Heart left ventricle (tissue), 13 donors: Measurements from ENCODE around the gene NFATC2.

Source experiments
- POLR2A ChIP-seq, 2 donors: fragments of 450-650 bp; IDR thresholded peaks; one replicate each; pipeline ENCODE4 v1.6.1; 2017; ENCODE audit warnings: antibody characterized with exemption in 2 of 2, mild to moderate bottlenecking in 2 of 2, moderate library complexity in 2 of 2
- TF ChIP-seq, protein P1 (sequence below), 12 donors: fragments of 200-600 bp; sonication (generic) in 4 of 12; IDR thresholded peaks; one replicate each; pipeline versions ENCODE4 v1.5.0 to v1.8.0; 2018 to 2022; ENCODE audit warnings: antibody characterized with exemption in 12 of 12, mild to moderate bottlenecking in 5 of 12
- donor health status: ischemic (EF 13 %, LVEDD 7.1; RV severe dilation, severe dysfunction).
- donor health status: DM: no; HTN: yes; CAD: no.
- donor health status: DM: no; HTN: no; CAD: no.
- donor health status: ischemic (EF 25% LVEDD 6.9; RV normal size, moderate dysfunction).
- donor health status: ischemic (EF 25% LVEDD 5.7; RV mildly dilated, moderate dysfunction).
- donor health status: ischemic (EF 35%, LVEDD 5.7; RV mildly dilated, moderate dysfunction).
- donor health status: nonischemic (EF 11% LVEDD 7.7; RV severe dilation, severe dysfunction).
- donor health status: DM: yes; HTN: yes; CAD: no.
- donor health status: PGD.
- donor health status: ischemic (EF 29% LVEDD 5.4; RV normal size, mild dysfunction).
- donor health status: nonischemic (EF 23%, LVEDD 6.1; RV moderate dilation, normal function).

- TF ChIP-seq, protein P1, sequence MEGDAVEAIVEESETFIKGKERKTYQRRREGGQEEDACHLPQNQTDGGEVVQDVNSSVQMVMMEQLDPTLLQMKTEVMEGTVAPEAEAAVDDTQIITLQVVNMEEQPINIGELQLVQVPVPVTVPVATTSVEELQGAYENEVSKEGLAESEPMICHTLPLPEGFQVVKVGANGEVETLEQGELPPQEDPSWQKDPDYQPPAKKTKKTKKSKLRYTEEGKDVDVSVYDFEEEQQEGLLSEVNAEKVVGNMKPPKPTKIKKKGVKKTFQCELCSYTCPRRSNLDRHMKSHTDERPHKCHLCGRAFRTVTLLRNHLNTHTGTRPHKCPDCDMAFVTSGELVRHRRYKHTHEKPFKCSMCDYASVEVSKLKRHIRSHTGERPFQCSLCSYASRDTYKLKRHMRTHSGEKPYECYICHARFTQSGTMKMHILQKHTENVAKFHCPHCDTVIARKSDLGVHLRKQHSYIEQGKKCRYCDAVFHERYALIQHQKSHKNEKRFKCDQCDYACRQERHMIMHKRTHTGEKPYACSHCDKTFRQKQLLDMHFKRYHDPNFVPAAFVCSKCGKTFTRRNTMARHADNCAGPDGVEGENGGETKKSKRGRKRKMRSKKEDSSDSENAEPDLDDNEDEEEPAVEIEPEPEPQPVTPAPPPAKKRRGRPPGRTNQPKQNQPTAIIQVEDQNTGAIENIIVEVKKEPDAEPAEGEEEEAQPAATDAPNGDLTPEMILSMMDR (IDR thresholded peaks at IDR 0.05): peak in 7 of 12 donors; percentile 19 to 58 (median 36)
- no peak for TF ChIP-seq POLR2A (IDR thresholded peaks at IDR 0.05)
Measured at GRCh38 chr20:51542033-51542570, 417 bp downstream of the NFATC2 start.
